Mesenchymal stem cell (in vitro differentiated cells and primary cell): ENCODE measurements around the gene AKT1.

Source experiments
- DNase-seq: peaks from one replicate; pipeline ENCODE4 v3.0.0-alpha.2; 2013
- H2AFZ ChIP-seq: one replicate; pipeline ENCODE4 v1.6.1; 2013; ENCODE audit warnings: low read depth, mild to moderate bottlenecking, control low read depth, inconsistent platforms, low read length, moderate library complexity
- H2AK5ac ChIP-seq: 2 replicates; pipeline ENCODE4 v1.6.1; 2013; ENCODE audit warnings: low read length, moderate library complexity, mild to moderate bottlenecking, inconsistent platforms; ENCODE audit not compliant: severe bottlenecking
- H2BK120ac ChIP-seq: one replicate; pipeline ENCODE4 v1.6.1; 2013; ENCODE audit warnings: low read depth, mild to moderate bottlenecking, inconsistent platforms, low read length, moderate library complexity
- H2BK12ac ChIP-seq, 2 experiments: one replicate each; pipeline ENCODE4 v1.6.1; 2013; ENCODE audit warnings: inconsistent platforms in 2 of 2, low read length in 2 of 2, mild to moderate bottlenecking in 2 of 2, moderate library complexity in 2 of 2, control low read depth in 1 of 2
- H2BK15ac ChIP-seq: one replicate; pipeline ENCODE4 v1.6.1; 2013; ENCODE audit warnings: mild to moderate bottlenecking, low read depth, inconsistent platforms; ENCODE audit not compliant: poor library complexity, severe bottlenecking
- H2BK5ac ChIP-seq: 2 replicates; pipeline ENCODE4 v1.6.1; 2013; ENCODE audit warnings: low read depth, mild to moderate bottlenecking, low read length, control low read depth, inconsistent platforms; ENCODE audit not compliant: poor library complexity, severe bottlenecking
- H3K14ac ChIP-seq, 2 experiments: one replicate each; pipeline ENCODE4 v1.6.1; 2013; ENCODE audit warnings: inconsistent platforms in 2 of 2, low read length in 2 of 2, control low read depth in 1 of 2, mild to moderate bottlenecking in 1 of 2, moderate library complexity in 1 of 2
- H3K18ac ChIP-seq, 2 experiments: one replicate each; pipeline ENCODE4 v1.6.1; 2013; ENCODE audit warnings: inconsistent platforms in 2 of 2, low read length in 2 of 2, control low read depth in 1 of 2, low read depth in 1 of 2, mild to moderate bottlenecking in 1 of 2
- H3K23ac ChIP-seq, 2 experiments: one replicate each; pipeline ENCODE4 v1.6.1; 2013; ENCODE audit warnings: inconsistent platforms in 2 of 2, low read length in 2 of 2, mild to moderate bottlenecking in 2 of 2, moderate library complexity in 2 of 2, control low read depth in 1 of 2
- H3K27ac ChIP-seq: 2 replicates; pipeline ENCODE4 v1.5.1; 2013; ENCODE audit warnings: mild to moderate bottlenecking, moderate library complexity, low read length, control low read depth, inconsistent platforms; ENCODE audit not compliant: poor library complexity, severe bottlenecking
- H3K27me3 ChIP-seq, 2 experiments: 2 replicates each; pipeline versions ENCODE4 v1.6.1 to v1.7.0; 2013; ENCODE audit warnings: low read length in 2 of 2, mild to moderate bottlenecking in 2 of 2, moderate library complexity in 2 of 2, control low read depth in 1 of 2, inconsistent platforms in 1 of 2; ENCODE audit not compliant: control insufficient read depth in 1 of 2, insufficient read depth in 1 of 2
- H3K36me3 ChIP-seq, 2 experiments: 2 replicates each; pipeline versions ENCODE4 v1.6.1 to v1.7.0; 2013; ENCODE audit warnings: low read length in 2 of 2, control low read depth in 1 of 2, inconsistent platforms in 1 of 2, low read depth in 1 of 2, mild to moderate bottlenecking in 1 of 2; ENCODE audit not compliant: insufficient read depth in 2 of 2, control insufficient read depth in 1 of 2
- H3K4ac ChIP-seq, 2 experiments: one replicate each; pipeline ENCODE4 v1.6.1; 2013; ENCODE audit warnings: inconsistent platforms in 2 of 2, low read length in 2 of 2, mild to moderate bottlenecking in 2 of 2, moderate library complexity in 2 of 2, control low read depth in 1 of 2, low read depth in 1 of 2
- H3K4me1 ChIP-seq: 2 replicates; pipeline ENCODE4 v1.6.1; 2013; ENCODE audit warnings: low read depth, low read length, control low read depth; ENCODE audit not compliant: control insufficient read depth, insufficient read depth
- H3K4me2 ChIP-seq: 2 replicates; pipeline ENCODE4 v1.6.1; 2013; ENCODE audit warnings: low read length, mild to moderate bottlenecking, inconsistent platforms; ENCODE audit not compliant: poor library complexity, severe bottlenecking
- H3K4me3 ChIP-seq, 2 experiments: 2 replicates each; pipeline versions ENCODE4 v1.5.1 to v1.7.0; 2013; ENCODE audit warnings: low read length in 2 of 2, mild to moderate bottlenecking in 2 of 2, control low read depth in 1 of 2, low read depth in 1 of 2; ENCODE audit not compliant: insufficient read depth in 1 of 2
- H3K79me1 ChIP-seq: replicated peaks from 2 replicates; pipeline ENCODE4 v1.6.1; 2013; ENCODE audit warnings: mild to moderate bottlenecking, control low read depth, low read length, inconsistent platforms; ENCODE audit not compliant: poor library complexity, severe bottlenecking
- H3K9ac ChIP-seq: 2 replicates; pipeline ENCODE4 v1.7.0; 2013; ENCODE audit warnings: mild to moderate bottlenecking, low read length, moderate library complexity
- H3K9me3 ChIP-seq: 2 replicates; pipeline ENCODE4 v1.7.0; 2013; ENCODE audit warnings: mild to moderate bottlenecking, low read length; ENCODE audit not compliant: control insufficient read depth
- H4K8ac ChIP-seq: one replicate; pipeline ENCODE4 v1.6.1; 2013; ENCODE audit warnings: inconsistent platforms, mild to moderate bottlenecking, low read length, moderate library complexity
- H4K91ac ChIP-seq: one replicate; pipeline ENCODE4 v1.6.1; 2013; ENCODE audit warnings: mild to moderate bottlenecking, low read length, inconsistent platforms
- WGBS: methylation state at CpG from one replicate; pipeline ENCODE4 v1.1.7; 2013; ENCODE audit warnings: mixed read lengths; 5-methylcytosine and 5-hydroxymethylcytosine counted together

Gene AKT1

GRCh38 chr14:104821229-104821945, 25.8 kb upstream of the AKT1 start:
- Histone ChIP-seq H3K27ac (no peak overlapping the region), H3K18ac (peak overlapping the region in 1 of 2 experiments; percentile 56), H3K23ac (no peak overlapping the region), H3K14ac (peak overlapping the region in 1 of 2 experiments; percentile 62), H2BK5ac (no peak overlapping the region), H4K91ac (peak overlapping the region; percentile 52), H4K8ac (peak overlapping the region; percentile 50), H3K9ac (peak overlapping the region; percentile 32), H3K4me2 (no peak overlapping the region), H3K4me3 (no peak overlapping the region), H3K79me1 (peaks cover 3% of the 10 kb centered on the region), H3K9me3 (peaks cover 9% of the 10 kb centered on the region), H2BK120ac (no peak overlapping the region), H2AK5ac (no peak overlapping the region), H3K36me3 (peaks cover 7% of the 10 kb centered on the region in 2 experiments), H2BK12ac (peak overlapping the region in 1 of 2 experiments; percentile 38), H2BK15ac (no peak overlapping the region), H2AFZ (no peak overlapping the region), H3K4me1 (peaks cover 18% of the 10 kb centered on the region), H3K27me3 (no peaks in the 10 kb centered on the region), H3K4ac (peak overlapping the region in 1 of 2 experiments; percentile 64)
- WGBS, result 83% methylated on average over 23 of the region's 23 CpGs
- DNase-seq, result peak; percentile 33

GRCh38 chr14:104820669-104821228, 25.2 kb upstream of the AKT1 start:
- DNase-seq, result peak; percentile 76
- Histone ChIP-seq H3K27me3 (no peaks in the 10 kb centered on the region), H3K36me3 (peaks cover 7% of the 10 kb centered on the region in 2 experiments), H3K79me1 (peaks cover 3% of the 10 kb centered on the region), H3K9me3 (peaks cover 9% of the 10 kb centered on the region), H2AK5ac (no peak overlapping the region), H3K18ac (no peak overlapping the region), H4K8ac (peak overlapping the region; percentile 72), H3K4me1 (peaks cover 16% of the 10 kb centered on the region), H3K27ac (no peak overlapping the region), H3K4me2 (no peak overlapping the region), H3K23ac (no peak overlapping the region), H3K4ac (no peak overlapping the region), H2AFZ (no peak overlapping the region), H2BK5ac (no peak overlapping the region), H4K91ac (peak overlapping the region; percentile 52), H3K14ac (no peak overlapping the region), H3K9ac (peak overlapping the region; percentile 32), H2BK12ac (no peak overlapping the region), H3K4me3 (no peak overlapping the region), H2BK15ac (no peak overlapping the region), H2BK120ac (no peak overlapping the region)
- WGBS, result 33% methylated on average over 21 of the region's 22 CpGs

GRCh38 chr14:104819361-104819781, 23.8 kb upstream of the AKT1 start:
- no peak overlapping the region for H3K14ac ChIP-seq
- H3K23ac ChIP-seq, result no peak overlapping the region
- H4K8ac ChIP-seq, result peak overlapping the region; percentile 48
- peaks cover 5% of the 10 kb centered on the region for H3K9me3 ChIP-seq
- no peak overlapping the region for H3K4ac ChIP-seq
- no peak overlapping the region for H3K27ac ChIP-seq
- H3K18ac ChIP-seq, result no peak overlapping the region
- H3K36me3 ChIP-seq, result peaks cover 7% of the 10 kb centered on the region in 2 experiments
- no peak overlapping the region for H2AK5ac ChIP-seq
- no peak overlapping the region for H3K4me3 ChIP-seq
- H4K91ac ChIP-seq, result no peak overlapping the region
- H2AFZ ChIP-seq, result no peak overlapping the region
- peaks cover 5% of the 10 kb centered on the region for H3K79me1 ChIP-seq
- peaks cover 17% of the 10 kb centered on the region for H3K4me1 ChIP-seq
- no peak overlapping the region for H2BK12ac ChIP-seq
- H2BK120ac ChIP-seq, result no peak overlapping the region
- H3K27me3 ChIP-seq, result no peaks in the 10 kb centered on the region
- peak overlapping the region; percentile 52 for H2BK15ac ChIP-seq
- H2BK5ac ChIP-seq, result no peak overlapping the region
- no peak overlapping the region for H3K4me2 ChIP-seq
- H3K9ac ChIP-seq, result no peak overlapping the region
- DNase-seq, result no peak
- WGBS, result 96% methylated on average over 12 of the region's 12 CpGs

GRCh38 chr14:104818714-104819161, 23.2 kb upstream of the AKT1 start:
- Histone ChIP-seq H3K9me3 (peaks cover 5% of the 10 kb centered on the region), H3K27me3 (no peaks in the 10 kb centered on the region), H2BK15ac (no peak overlapping the region), H2AFZ (no peak overlapping the region), H2AK5ac (no peak overlapping the region), H2BK120ac (no peak overlapping the region), H4K8ac (peak overlapping the region; percentile 38), H3K14ac (no peak overlapping the region), H3K4me3 (no peak overlapping the region), H2BK12ac (no peak overlapping the region), H3K4ac (no peak overlapping the region), H3K9ac (no peak overlapping the region), H3K36me3 (peaks cover 7% of the 10 kb centered on the region in 2 experiments), H3K4me2 (no peak overlapping the region), H3K18ac (no peak overlapping the region), H3K4me1 (peaks cover 17% of the 10 kb centered on the region), H3K23ac (no peak overlapping the region), H4K91ac (peak overlapping the region; percentile 43), H3K27ac (no peak overlapping the region), H2BK5ac (no peak overlapping the region), H3K79me1 (peaks cover 5% of the 10 kb centered on the region)
- WGBS, result 92% methylated on average over 9 of the region's 9 CpGs
- no peak for DNase-seq
